ENCODE results near the gene ICOSLG. TPM values are rescaled to one million over a fixed set of nuclear protein-coding genes. Genes with fewer than 3 reads are reported as not detected.
"Not testable (repeated sequence)": the region's sequence is repeated elsewhere in the genome, so short reads cannot be mapped to it uniquely, and the experiment has no call there.

ICOSLG gene
- total RNA-seq, 1 donor, result not detected

DNA sequence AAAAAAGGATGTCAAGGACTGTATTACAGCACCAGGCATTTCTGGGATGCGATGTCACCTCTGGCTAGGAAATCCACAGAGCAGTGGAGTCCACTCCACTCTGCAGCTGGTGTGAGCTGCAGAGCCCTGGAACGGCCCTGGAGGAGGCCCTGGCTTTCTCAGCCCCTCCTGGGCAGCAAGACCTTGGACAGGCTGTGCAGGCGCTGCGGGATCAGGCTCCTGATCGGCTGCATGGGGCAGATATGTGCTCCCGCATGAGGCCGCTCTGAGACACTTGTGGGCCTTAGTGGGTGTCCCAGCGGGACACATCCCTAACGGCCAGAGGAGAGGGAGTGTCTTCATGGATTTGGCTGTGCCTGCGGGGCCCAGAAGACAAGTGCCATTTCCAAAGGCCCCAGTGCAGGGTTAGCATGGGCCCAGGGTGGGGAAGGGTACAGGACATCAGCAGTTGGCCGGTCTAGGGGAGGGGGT lies 14.8 kb upstream of the ICOSLG start:
- no peak overlapping the region for H3K4me2 ChIP-seq (ENCODE audit: insufficient read depth, low read length)
- TF ChIP-seq, protein P1, sequence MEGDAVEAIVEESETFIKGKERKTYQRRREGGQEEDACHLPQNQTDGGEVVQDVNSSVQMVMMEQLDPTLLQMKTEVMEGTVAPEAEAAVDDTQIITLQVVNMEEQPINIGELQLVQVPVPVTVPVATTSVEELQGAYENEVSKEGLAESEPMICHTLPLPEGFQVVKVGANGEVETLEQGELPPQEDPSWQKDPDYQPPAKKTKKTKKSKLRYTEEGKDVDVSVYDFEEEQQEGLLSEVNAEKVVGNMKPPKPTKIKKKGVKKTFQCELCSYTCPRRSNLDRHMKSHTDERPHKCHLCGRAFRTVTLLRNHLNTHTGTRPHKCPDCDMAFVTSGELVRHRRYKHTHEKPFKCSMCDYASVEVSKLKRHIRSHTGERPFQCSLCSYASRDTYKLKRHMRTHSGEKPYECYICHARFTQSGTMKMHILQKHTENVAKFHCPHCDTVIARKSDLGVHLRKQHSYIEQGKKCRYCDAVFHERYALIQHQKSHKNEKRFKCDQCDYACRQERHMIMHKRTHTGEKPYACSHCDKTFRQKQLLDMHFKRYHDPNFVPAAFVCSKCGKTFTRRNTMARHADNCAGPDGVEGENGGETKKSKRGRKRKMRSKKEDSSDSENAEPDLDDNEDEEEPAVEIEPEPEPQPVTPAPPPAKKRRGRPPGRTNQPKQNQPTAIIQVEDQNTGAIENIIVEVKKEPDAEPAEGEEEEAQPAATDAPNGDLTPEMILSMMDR (IDR thresholded peaks at IDR 0.05; ENCODE audit: extremely low read depth, low read depth, low read length), result no peak
- H3K79me2 ChIP-seq (ENCODE audit: insufficient read depth, low read length), result no peaks in the 10 kb centered on the region
- no peak overlapping the region for H3K4me3 ChIP-seq (ENCODE audit: insufficient read depth, low read length)
- no peaks in the 10 kb centered on the region for H3K36me3 ChIP-seq (ENCODE audit: insufficient read depth, low read length)
- H3K4me1 ChIP-seq (ENCODE audit: insufficient read depth, low read length), result no peaks in the 10 kb centered on the region
- H2AFZ ChIP-seq (ENCODE audit: low read length), result no peak overlapping the region
- H4K20me1 ChIP-seq (ENCODE audit: insufficient read depth, low read length), result no peaks in the 10 kb centered on the region
- no peak overlapping the region for H3K27ac ChIP-seq (ENCODE audit: low read depth, low read length)
- DNase-seq (ENCODE audit: insufficient read length, low spot score, missing footprints), result peak; percentile 81
- H3K9me3 ChIP-seq (ENCODE audit: low read depth, low read length), result no peaks in the 10 kb centered on the region
- peaks cover 2% of the 10 kb centered on the region for H3K27me3 ChIP-seq (ENCODE audit: insufficient read depth, low read length)

DNA sequence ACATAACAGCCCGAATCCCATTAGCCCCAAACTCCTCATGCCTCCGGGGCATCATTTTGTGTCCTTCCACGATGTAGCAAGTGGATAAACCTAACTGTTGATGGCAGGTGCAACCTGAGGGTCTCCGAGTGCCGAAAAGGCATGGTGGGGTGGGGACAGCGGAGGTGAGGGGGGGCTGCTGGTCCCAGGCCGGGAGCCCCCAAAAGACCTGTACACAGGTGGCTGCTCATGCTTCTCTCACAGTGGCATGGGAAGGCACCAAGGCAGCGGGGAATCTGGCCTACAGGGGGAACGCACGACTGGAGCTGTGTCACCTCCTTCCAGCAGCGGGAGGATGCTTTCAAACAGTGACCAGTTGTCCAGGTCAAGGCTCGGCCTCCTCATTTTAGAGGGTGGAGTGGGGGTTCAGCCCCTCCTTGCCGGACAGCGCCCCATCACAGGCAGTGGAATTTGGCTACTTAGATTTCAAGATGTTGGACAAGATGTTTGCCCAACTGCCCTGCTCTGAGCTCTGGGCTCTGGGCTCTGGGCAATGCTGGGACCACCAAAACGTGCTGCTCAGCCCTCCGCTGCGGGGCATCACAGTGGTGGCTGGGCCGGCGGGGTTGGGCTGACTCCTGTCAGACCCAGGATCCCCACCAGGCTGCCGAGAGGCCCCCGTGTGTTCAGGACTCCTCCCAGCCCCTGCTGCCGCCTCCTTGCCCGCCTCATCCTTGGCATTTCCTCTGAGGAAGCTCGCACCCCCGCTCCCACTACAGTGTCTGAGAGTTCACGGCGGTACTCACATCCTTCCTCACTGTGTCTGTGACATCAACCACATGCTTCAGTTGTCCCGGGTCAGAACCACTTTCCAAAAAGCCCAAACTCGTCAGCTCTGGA lies 13.3 kb upstream of the ICOSLG start:
- Histone ChIP-seq H3K36me3 (ENCODE audit: insufficient read depth, low read length) (no peaks in the 10 kb centered on the region), H3K4me1 (ENCODE audit: insufficient read depth, low read length) (no peaks in the 10 kb centered on the region), H3K79me2 (ENCODE audit: insufficient read depth, low read length) (no peaks in the 10 kb centered on the region), H3K4me3 (ENCODE audit: insufficient read depth, low read length) (no peak overlapping the region), H2AFZ (ENCODE audit: low read length) (no peak overlapping the region), H3K4me2 (ENCODE audit: insufficient read depth, low read length) (no peak overlapping the region), H3K9me3 (ENCODE audit: low read depth, low read length) (no peaks in the 10 kb centered on the region), H3K27me3 (ENCODE audit: insufficient read depth, low read length) (no peaks in the 10 kb centered on the region), H4K20me1 (ENCODE audit: insufficient read depth, low read length) (no peaks in the 10 kb centered on the region), H3K27ac (ENCODE audit: low read depth, low read length) (no peak overlapping the region)
- TF ChIP-seq, protein P1 (IDR thresholded peaks at IDR 0.05; ENCODE audit: extremely low read depth, low read depth, low read length), result no peak
- peak; percentile 77 for DNase-seq (ENCODE audit: insufficient read length, low spot score, missing footprints)

DNA sequence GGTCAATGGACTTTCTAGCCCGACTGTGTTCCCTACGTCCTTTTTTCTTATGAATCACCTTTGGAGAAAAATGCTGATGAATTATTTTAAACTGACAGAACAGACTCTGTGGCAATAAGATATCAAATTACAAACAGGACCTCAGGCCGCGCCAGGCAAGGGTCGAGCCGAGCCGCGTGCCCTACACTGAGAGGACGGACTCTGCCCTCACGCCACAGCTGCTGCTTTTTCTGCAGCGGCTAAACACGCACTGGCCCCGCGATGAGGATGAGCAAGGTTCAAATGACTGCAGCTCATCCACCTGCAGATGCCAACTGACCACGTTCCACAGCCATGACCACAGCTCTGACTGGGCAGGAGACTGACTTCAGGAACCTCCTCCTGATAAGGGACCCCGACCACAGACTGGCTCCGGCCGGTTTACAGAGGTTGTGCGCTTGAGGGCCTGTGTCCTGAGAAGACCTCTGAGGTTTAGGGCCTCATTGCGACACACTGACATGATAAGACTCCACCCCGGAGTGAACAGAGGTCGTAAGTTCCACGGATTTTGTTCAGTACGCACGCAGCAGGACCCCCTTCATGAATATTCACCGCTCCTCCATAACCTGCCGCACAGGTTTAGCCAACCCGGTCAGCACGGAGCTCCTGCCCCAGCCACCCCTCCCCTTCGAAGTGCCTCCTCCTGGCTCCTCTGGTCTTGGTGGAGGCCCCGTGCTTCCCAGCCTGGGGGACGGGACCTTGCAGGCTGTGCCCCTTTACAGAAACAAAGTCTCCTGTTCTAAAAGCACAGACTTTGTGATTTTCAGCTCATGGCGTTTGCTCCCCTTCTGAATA lies 8.7 kb upstream of the ICOSLG start:
- not testable (repeated sequence) for H3K4me2 ChIP-seq (ENCODE audit: insufficient read depth, low read length); H3K4me1 ChIP-seq (ENCODE audit: insufficient read depth, low read length); H3K9me3 ChIP-seq (ENCODE audit: low read depth, low read length); H3K36me3 ChIP-seq (ENCODE audit: insufficient read depth, low read length); H3K27ac ChIP-seq (ENCODE audit: low read depth, low read length); H3K79me2 ChIP-seq (ENCODE audit: insufficient read depth, low read length); H2AFZ ChIP-seq (ENCODE audit: low read length); DNase-seq (ENCODE audit: insufficient read length, low spot score, missing footprints); H4K20me1 ChIP-seq (ENCODE audit: insufficient read depth, low read length); H3K27me3 ChIP-seq (ENCODE audit: insufficient read depth, low read length); H3K4me3 ChIP-seq (ENCODE audit: insufficient read depth, low read length)

DNA sequence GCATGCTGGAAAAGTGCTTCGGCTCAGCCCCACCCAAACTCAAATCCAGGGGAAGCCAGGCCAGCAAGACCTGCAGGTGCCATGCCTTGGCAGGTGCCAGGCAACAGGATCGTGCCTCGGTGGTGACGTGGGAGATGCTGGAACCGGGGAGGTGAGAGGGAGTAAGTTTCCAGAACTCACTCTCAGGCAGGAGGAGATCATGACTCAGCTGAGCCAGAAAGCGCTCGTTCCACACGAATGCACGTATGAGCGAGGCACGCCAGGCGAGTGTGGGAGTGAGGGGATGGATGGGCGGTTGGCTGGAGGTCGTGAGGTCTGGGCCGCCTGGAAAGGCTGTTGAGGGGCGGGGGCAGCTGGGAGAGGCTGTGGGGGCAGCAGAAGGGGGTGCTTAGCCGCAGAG lies 7.2 kb upstream of the ICOSLG start:
- not testable (repeated sequence) for H3K4me1 ChIP-seq (ENCODE audit: insufficient read depth, low read length); DNase-seq (ENCODE audit: insufficient read length, low spot score, missing footprints); H3K4me3 ChIP-seq (ENCODE audit: insufficient read depth, low read length); H3K27ac ChIP-seq (ENCODE audit: low read depth, low read length); H3K79me2 ChIP-seq (ENCODE audit: insufficient read depth, low read length); H2AFZ ChIP-seq (ENCODE audit: low read length); H3K27me3 ChIP-seq (ENCODE audit: insufficient read depth, low read length); H4K20me1 ChIP-seq (ENCODE audit: insufficient read depth, low read length); H3K4me2 ChIP-seq (ENCODE audit: insufficient read depth, low read length); H3K9me3 ChIP-seq (ENCODE audit: low read depth, low read length); H3K36me3 ChIP-seq (ENCODE audit: insufficient read depth, low read length)

DNA sequence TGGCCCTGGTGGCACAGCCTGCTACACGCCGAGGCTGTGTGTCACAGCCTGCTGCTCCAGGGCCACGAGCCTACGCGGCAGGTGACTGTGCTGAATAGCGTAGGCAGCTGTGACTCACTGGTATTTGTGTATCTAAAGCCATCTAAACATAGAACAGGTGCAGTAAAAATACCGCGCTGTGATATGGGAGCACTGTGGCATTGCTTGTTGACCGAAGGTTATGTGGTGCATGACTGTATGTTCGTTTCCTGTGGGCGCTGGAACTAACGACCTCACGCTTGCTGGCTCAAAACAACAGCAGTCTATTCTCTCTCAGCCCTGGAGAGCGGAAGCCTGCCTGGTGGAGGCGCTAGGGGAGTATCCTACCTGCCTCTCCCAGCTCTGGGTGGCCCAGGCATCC lies 3.2 kb upstream of the ICOSLG start:
- H3K4me1 ChIP-seq (ENCODE audit: insufficient read depth, low read length); H2AFZ ChIP-seq (ENCODE audit: low read length); H3K4me3 ChIP-seq (ENCODE audit: insufficient read depth, low read length); H4K20me1 ChIP-seq (ENCODE audit: insufficient read depth, low read length); DNase-seq (ENCODE audit: insufficient read length, low spot score, missing footprints); H3K27ac ChIP-seq (ENCODE audit: low read depth, low read length); H3K9me3 ChIP-seq (ENCODE audit: low read depth, low read length); H3K79me2 ChIP-seq (ENCODE audit: insufficient read depth, low read length); H3K4me2 ChIP-seq (ENCODE audit: insufficient read depth, low read length); H3K36me3 ChIP-seq (ENCODE audit: insufficient read depth, low read length); H3K27me3 ChIP-seq (ENCODE audit: insufficient read depth, low read length): not testable (repeated sequence)

GRCh38 chr21:44241281-44241680 lies 538 bp upstream of the ICOSLG start:
- not testable (repeated sequence) for H3K4me2 ChIP-seq (ENCODE audit: insufficient read depth, low read length); H3K27me3 ChIP-seq (ENCODE audit: insufficient read depth, low read length); H3K4me3 ChIP-seq (ENCODE audit: insufficient read depth, low read length); H4K20me1 ChIP-seq (ENCODE audit: insufficient read depth, low read length); H2AFZ ChIP-seq (ENCODE audit: low read length); H3K27ac ChIP-seq (ENCODE audit: low read depth, low read length); DNase-seq (ENCODE audit: insufficient read length, low spot score, missing footprints); H3K4me1 ChIP-seq (ENCODE audit: insufficient read depth, low read length); H3K9me3 ChIP-seq (ENCODE audit: low read depth, low read length); H3K79me2 ChIP-seq (ENCODE audit: insufficient read depth, low read length); H3K36me3 ChIP-seq (ENCODE audit: insufficient read depth, low read length)

GRCh38 chr21:44240353-44240752 lies 390 bp downstream of the ICOSLG start:
- not testable (repeated sequence) for H3K36me3 ChIP-seq (ENCODE audit: insufficient read depth, low read length); H4K20me1 ChIP-seq (ENCODE audit: insufficient read depth, low read length); H3K27me3 ChIP-seq (ENCODE audit: insufficient read depth, low read length); H3K4me2 ChIP-seq (ENCODE audit: insufficient read depth, low read length); H3K4me1 ChIP-seq (ENCODE audit: insufficient read depth, low read length); H3K79me2 ChIP-seq (ENCODE audit: insufficient read depth, low read length); DNase-seq (ENCODE audit: insufficient read length, low spot score, missing footprints); H2AFZ ChIP-seq (ENCODE audit: low read length); H3K9me3 ChIP-seq (ENCODE audit: low read depth, low read length); H3K4me3 ChIP-seq (ENCODE audit: insufficient read depth, low read length); H3K27ac ChIP-seq (ENCODE audit: low read depth, low read length)
